ENCODE measurements around the gene PROKR1. TPM values are rescaled to one million over a fixed set of nuclear protein-coding genes. Genes with fewer than 3 reads are reported as not detected.

Gene PROKR1
- total and polyA plus RNA-seq, 7 donors = 0.20 to 1.1 (median 0.67) TPM; not detected in 3

DNA sequence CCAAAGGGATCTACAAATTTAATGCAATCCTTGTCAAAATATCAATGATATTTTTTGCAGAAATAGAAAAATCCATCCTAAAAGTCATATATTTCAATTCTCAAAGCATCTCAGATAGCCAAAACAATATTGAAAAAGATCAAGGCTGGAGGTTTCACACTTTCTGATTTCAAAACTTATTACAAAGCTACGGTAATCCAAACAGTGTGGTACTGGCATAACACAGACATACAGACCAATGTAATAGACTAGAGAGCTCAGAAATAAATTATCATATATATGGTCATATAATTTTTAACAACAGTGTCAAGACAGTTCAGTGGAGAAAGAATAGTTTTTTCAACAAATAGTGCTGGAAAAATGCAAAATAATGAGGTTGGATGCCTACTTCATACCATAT lies 40.3 kb upstream of the PROKR1 start:
- no peak overlapping the region for H3K27ac ChIP-seq
- intact Hi-C loops (cut with DNase I) = no loop called here
- TF ChIP-seq POLR2AphosphoS5 (IDR thresholded peaks at IDR 0.05) = no peak
- no peak for TF ChIP-seq POLR2A (IDR thresholded peaks at IDR 0.05)
- no peak for TF ChIP-seq EP300 (IDR thresholded peaks at IDR 0.05)
- no peak for TF ChIP-seq CTCF (IDR thresholded peaks at IDR 0.05)
- no peak for DNase-seq
- WGBS, 2 donors = 89 to 96% methylated on average over 1 of the region's 1 CpG
- no peaks in the 10 kb centered on the region for H3K27me3 ChIP-seq
- no peaks in the 10 kb centered on the region for H3K4me1 ChIP-seq
- no peak overlapping the region for H3K4me3 ChIP-seq
- no peaks in the 10 kb centered on the region for H3K36me3 ChIP-seq
- peaks cover 0 to 13% (median 2%) of the 10 kb centered on the region in 4 donors for H3K9me3 ChIP-seq

- WGBS, 2 donors = 85 to 90% methylated on average over 3 of the region's 3 CpGs
- intact Hi-C loops (cut with DNase I) = no loop called here
- H3K27ac ChIP-seq = no peak overlapping the region
- H3K4me3 ChIP-seq = no peak overlapping the region
- H3K27me3 ChIP-seq = no peaks in the 10 kb centered on the region
- H3K9me3 ChIP-seq = peaks cover 0 to 13% (median 2%) of the 10 kb centered on the region in 4 donors
- DNase-seq = no peak
- no peaks in the 10 kb centered on the region for H3K36me3 ChIP-seq
- H3K4me1 ChIP-seq = no peaks in the 10 kb centered on the region
- TF ChIP-seq POLR2AphosphoS5 (IDR thresholded peaks at IDR 0.05) (no peak), EP300 (IDR thresholded peaks at IDR 0.05) (no peak), POLR2A (IDR thresholded peaks at IDR 0.05) (no peak), CTCF (IDR thresholded peaks at IDR 0.05) (no peak)
These were observed 39.3 kb upstream of the PROKR1 start for GRCh38 chr2:68604077-68604476.

DNA sequence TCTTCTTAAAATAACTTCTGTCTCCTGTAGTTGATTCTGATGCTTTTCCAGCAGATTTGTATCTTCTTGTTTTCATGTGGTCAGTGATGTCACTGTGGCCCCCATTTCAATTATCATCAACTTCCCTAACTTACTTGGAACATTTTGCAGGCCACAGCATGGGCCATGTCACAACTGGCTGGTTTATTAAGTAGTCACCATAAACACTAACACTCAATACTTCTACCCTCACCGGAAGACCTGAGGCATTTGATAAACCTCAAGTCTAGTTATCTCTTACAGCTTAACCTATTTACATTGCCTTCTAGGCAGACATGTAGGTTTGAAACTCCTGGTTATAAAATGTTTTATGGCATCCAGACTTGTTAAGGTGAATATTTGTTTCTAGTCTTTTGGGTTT lies 37.4 kb upstream of the PROKR1 start:
- WGBS, 2 donors = 74 to 85% methylated on average over 1 of the region's 1 CpG
- Histone ChIP-seq H3K4me3 (no peak overlapping the region), H3K36me3 (no peaks in the 10 kb centered on the region), H3K27me3 (no peaks in the 10 kb centered on the region), H3K4me1 (no peaks in the 10 kb centered on the region), H3K9me3 (peaks cover 0 to 18% (median 2%) of the 10 kb centered on the region in 4 donors), H3K27ac (no peak overlapping the region)
- intact Hi-C loops (cut with DNase I) = no loop called here
- TF ChIP-seq CTCF (IDR thresholded peaks at IDR 0.05) = no peak
- TF ChIP-seq POLR2A (IDR thresholded peaks at IDR 0.05) = no peak
- TF ChIP-seq POLR2AphosphoS5 (IDR thresholded peaks at IDR 0.05) = no peak
- TF ChIP-seq EP300 (IDR thresholded peaks at IDR 0.05) = no peak
- no peak for DNase-seq

GRCh38 chr2:68606759-68607158 lies 36.6 kb upstream of the PROKR1 start:
- DNase-seq = no peak
- TF ChIP-seq POLR2AphosphoS5 (IDR thresholded peaks at IDR 0.05) = no peak
- TF ChIP-seq CTCF (IDR thresholded peaks at IDR 0.05) = no peak

DNA sequence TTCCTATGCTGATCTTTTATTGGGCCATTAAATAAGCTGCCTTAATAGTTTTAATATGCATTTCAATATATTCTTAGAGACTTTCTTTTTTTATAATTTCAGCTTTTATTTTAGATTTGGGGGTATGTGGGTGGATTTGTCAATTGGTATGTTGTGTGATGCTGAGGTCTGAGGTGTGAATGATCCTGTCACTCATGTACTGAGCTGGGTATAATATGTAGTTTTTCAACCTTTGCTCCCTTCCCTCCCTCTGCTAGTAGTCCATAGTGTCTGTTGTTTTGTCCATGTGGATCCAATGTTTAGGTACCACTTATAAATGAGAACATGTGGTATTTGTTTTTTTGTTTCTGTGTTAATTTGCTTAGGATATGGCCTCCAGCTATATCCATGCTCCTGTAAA lies 35.5 kb upstream of the PROKR1 start:
- no peak for DNase-seq
- Histone ChIP-seq H3K4me3 (no peak overlapping the region), H3K36me3 (no peaks in the 10 kb centered on the region), H3K27me3 (no peaks in the 10 kb centered on the region), H3K9me3 (peaks cover 0 to 8% (median 1%) of the 10 kb centered on the region in 4 donors), H3K4me1 (no peaks in the 10 kb centered on the region), H3K27ac (no peak overlapping the region)
- no peak for TF ChIP-seq CTCF (IDR thresholded peaks at IDR 0.05)
- TF ChIP-seq EP300 (IDR thresholded peaks at IDR 0.05) = no peak
- TF ChIP-seq POLR2AphosphoS5 (IDR thresholded peaks at IDR 0.05) = no peak
- intact Hi-C loops (cut with DNase I) = no loop called here

More at GRCh38 chr2:68606759-68607158, 36.6 kb upstream of the PROKR1 start:
- 81 to 89% methylated on average over 4 of the region's 4 CpGs for WGBS, 2 donors
- no peaks in the 10 kb centered on the region for H3K4me1 ChIP-seq
- peaks cover 0 to 18% (median 2%) of the 10 kb centered on the region in 4 donors for H3K9me3 ChIP-seq
- intact Hi-C loops (cut with DNase I) = no loop called here
- no peak overlapping the region for H3K27ac ChIP-seq
- H3K36me3 ChIP-seq = no peaks in the 10 kb centered on the region
- no peaks in the 10 kb centered on the region for H3K27me3 ChIP-seq
- no peak overlapping the region for H3K4me3 ChIP-seq
